Melanocyte of skin (primary cell): ENCODE results near the gene USH2A. TPM values are rescaled to one million over a fixed set of nuclear protein-coding genes. Genes with fewer than 3 reads are reported as not detected.

Experiments used
- small RNA-seq, 2 donors: library from RNA; depleted of rRNA; stranded (forward); fragments of <200 nt; gene quantifications; one replicate each; pipeline ENCODE3, GENCODE V24; 2012
- total RNA-seq, 2 donors: library from RNA; depleted of rRNA; stranded (reverse); fragments of >200 nt; gene quantifications; 2 replicates each; pipeline ENCODE4 v1.2.3, GENCODE V29; 2012

The USH2A gene, protein sequence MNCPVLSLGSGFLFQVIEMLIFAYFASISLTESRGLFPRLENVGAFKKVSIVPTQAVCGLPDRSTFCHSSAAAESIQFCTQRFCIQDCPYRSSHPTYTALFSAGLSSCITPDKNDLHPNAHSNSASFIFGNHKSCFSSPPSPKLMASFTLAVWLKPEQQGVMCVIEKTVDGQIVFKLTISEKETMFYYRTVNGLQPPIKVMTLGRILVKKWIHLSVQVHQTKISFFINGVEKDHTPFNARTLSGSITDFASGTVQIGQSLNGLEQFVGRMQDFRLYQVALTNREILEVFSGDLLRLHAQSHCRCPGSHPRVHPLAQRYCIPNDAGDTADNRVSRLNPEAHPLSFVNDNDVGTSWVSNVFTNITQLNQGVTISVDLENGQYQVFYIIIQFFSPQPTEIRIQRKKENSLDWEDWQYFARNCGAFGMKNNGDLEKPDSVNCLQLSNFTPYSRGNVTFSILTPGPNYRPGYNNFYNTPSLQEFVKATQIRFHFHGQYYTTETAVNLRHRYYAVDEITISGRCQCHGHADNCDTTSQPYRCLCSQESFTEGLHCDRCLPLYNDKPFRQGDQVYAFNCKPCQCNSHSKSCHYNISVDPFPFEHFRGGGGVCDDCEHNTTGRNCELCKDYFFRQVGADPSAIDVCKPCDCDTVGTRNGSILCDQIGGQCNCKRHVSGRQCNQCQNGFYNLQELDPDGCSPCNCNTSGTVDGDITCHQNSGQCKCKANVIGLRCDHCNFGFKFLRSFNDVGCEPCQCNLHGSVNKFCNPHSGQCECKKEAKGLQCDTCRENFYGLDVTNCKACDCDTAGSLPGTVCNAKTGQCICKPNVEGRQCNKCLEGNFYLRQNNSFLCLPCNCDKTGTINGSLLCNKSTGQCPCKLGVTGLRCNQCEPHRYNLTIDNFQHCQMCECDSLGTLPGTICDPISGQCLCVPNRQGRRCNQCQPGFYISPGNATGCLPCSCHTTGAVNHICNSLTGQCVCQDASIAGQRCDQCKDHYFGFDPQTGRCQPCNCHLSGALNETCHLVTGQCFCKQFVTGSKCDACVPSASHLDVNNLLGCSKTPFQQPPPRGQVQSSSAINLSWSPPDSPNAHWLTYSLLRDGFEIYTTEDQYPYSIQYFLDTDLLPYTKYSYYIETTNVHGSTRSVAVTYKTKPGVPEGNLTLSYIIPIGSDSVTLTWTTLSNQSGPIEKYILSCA (N-terminal part only)
- total RNA-seq = 10 to 100 TPM in 1 of 2 donors, 1 to 10 TPM in 1; 1.7 to 10.3 TPM

DNA sequence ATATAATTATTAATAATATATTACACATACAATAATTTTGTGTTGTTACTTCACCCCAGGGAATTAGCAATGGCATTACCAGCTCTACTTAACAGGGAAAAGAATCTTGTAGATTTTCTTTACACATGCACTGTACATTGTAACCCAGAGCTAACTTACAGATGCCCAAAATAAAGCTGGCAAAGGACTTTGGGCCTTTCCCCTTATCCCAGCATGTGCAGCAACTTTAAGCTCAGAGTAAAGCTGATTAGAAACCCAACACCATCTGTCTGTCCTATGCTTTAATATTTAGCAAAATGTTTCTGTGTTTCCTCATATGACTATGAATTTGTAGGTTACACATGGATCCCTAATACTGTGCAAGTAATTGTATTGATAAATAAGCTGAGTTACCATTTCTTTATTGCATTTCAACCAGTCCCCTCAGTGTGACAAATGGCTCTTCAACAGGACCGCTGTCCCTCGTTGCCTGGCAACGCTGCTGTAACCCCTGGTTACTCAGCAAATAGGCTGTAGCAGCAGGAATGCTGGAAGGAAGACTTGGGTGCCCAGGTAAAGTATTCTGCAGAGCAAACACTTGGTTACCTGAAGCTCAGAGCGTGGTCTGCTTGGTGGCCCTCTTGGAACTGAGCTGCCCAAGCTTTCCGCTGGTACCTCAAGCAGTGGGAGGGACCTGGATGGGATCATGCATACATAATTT lies at the start of gene USH2A:
USH2A (minus strand) TSS at position 628 of the 700 bp plus-strand sequence. CDS start 1,112 bp downstream, outside the sequence.

Small RNAs within 50 kb of the gene (small RNA-seq; reads per million reads assigned to genes)
- gene MRPS18BP1 = 0 reads per million in 2 donors
- 0 to 0.04 reads per million in 2 donors for gene RF00108
